Measurements from ENCODE around the gene FOXD4L1. TPM values are rescaled to one million over a fixed set of nuclear protein-coding genes. Genes with fewer than 3 reads are reported as not detected.
"Not testable (repeated sequence)": the region's sequence is repeated elsewhere in the genome, so short reads cannot be mapped to it uniquely, and the experiment has no call there.

Gene FOXD4L1
- total and polyA plus RNA-seq, 9 of the 15 experiments (the other 6 are each of a cell fraction or from before 2014, with no cell fraction given) = 0.06 to 0.47 (median 0.22) TPM; not detected in 2

DNA sequence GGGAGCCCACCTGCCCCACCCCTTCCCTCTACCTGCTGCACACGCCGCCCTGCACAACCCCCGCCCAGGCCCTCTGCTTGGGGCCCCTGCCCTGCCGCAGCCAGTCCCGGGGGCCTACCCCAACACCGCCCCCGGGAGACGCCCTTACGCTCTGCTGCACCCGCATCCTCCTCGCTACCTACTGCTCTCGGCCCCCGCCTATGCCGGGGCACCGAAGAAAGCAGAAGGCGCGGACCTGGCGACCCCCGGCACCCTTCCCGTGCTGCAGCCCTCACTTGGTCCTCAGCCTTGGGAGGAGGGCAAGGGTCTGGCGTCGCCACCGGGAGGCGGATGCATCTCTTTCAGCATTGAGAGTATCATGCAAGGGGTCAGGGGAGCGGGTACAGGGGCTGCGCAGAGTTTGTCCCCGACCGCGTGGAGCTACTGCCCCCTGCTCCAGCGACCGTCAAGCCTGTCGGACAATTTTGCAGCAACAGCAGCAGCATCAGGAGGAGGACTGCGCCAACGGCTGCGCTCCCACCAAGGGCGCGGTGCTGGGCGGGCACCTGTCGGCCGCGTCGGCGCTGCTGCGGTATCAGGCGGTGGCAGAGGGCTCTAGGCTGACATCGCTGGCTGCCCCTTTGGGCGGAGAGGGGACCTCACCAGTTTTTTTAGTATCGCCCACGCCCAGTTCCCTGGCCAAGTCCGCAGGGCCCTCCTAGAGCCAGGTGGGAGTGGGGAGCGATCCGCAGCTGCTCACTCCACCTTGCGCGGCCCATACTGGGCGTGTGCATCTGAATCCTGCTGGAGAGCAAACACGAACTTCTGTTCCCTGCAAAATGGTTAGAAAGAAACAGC, 1.6 kb downstream of the FOXD4L1 start:
- ATAC-seq; H3K79me2 ChIP-seq (ENCODE audit: control insufficient read depth, insufficient read depth, low read length); BruUV-seq (replicated peaks); CTCF ChIA-PET (ENCODE audit: low intra/inter-chr PET ratio); H3K9ac ChIP-seq (ENCODE audit: insufficient read depth in 1 of 2, low read depth in 2 of 2, low read length in 2 of 2); H3K27me3 ChIP-seq (ENCODE audit: control insufficient read depth in 2 of 2, insufficient read depth in 2 of 2, low read length in 2 of 2); POLR2A ChIA-PET; H3K9me1 ChIP-seq (ENCODE audit: control insufficient read depth, insufficient read depth, low read length); H3K4me3 ChIP-seq; H3K27ac ChIP-seq (ENCODE audit: extremely low read depth, low read depth, low read length); FAIRE-seq; H3K4me2 ChIP-seq (ENCODE audit: insufficient read depth, low read length); H3K36me3 ChIP-seq (ENCODE audit: control insufficient read depth, insufficient read depth, low read length); in situ Hi-C loops (cut with MboI); intact Hi-C loops (cut with micrococcal nuclease); H4K20me1 ChIP-seq (replicated peaks; ENCODE audit: control insufficient read depth, insufficient read depth, low read length); H3K9me3 ChIP-seq (replicated peaks; ENCODE audit: control insufficient read depth, insufficient read depth, low read depth, low read length); H2AFZ ChIP-seq (ENCODE audit: low read depth, low read length); DNase-seq (ENCODE audit: extremely low read depth in 1 of 4, low spot score in 3 of 4): not testable (repeated sequence)
- H3K4me1 ChIP-seq (replicated peaks in 1 of 2; ENCODE audit: control insufficient read depth in 2 of 2, insufficient read depth in 2 of 2, low read length in 2 of 2) = peaks cover 2 to 18% of the 10 kb centered on the region in 2 experiments; a peak in 2 of 5 replicates
- 80% methylated on average over 8 of the region's 56 CpGs for WGBS (ENCODE audit: insufficient coverage, low coverage, missing lambda C conversion rate)
- TF ChIP-seq POLR2G (IDR thresholded peaks at IDR 0.05; ENCODE audit: low read depth, low read length) = peak; percentile 36; the same call in 1 of the 2 replicates

DNA sequence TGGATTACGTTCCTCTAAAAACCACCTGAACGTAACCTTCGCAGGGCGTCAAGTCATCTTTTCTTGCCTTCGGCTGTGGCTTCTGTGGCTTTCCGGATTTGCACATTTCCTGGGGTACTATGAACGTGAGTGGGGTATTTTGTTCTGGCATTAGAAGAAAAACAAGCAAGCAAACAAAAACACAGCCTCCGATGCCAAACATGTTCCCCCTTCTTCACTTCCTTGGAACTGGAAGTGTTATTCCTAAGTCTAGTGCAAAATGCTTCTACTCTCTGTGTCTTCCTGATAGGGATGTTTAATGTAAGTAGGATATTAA, 2.2 kb downstream of the FOXD4L1 start:
- H3K27me3 ChIP-seq (ENCODE audit: control insufficient read depth in 2 of 2, insufficient read depth in 2 of 2, low read length in 2 of 2); H3K36me3 ChIP-seq (ENCODE audit: control insufficient read depth, insufficient read depth, low read length); intact Hi-C loops (cut with micrococcal nuclease); ATAC-seq; BruUV-seq (replicated peaks); H3K4me2 ChIP-seq (ENCODE audit: insufficient read depth, low read length); H2AFZ ChIP-seq (ENCODE audit: low read depth, low read length); in situ Hi-C loops (cut with MboI); H3K9ac ChIP-seq (ENCODE audit: insufficient read depth in 1 of 2, low read depth in 2 of 2, low read length in 2 of 2); H3K9me3 ChIP-seq (replicated peaks; ENCODE audit: control insufficient read depth, insufficient read depth, low read depth, low read length); H3K4me3 ChIP-seq; CTCF ChIA-PET (ENCODE audit: low intra/inter-chr PET ratio); H3K79me2 ChIP-seq (ENCODE audit: control insufficient read depth, insufficient read depth, low read length); H3K9me1 ChIP-seq (ENCODE audit: control insufficient read depth, insufficient read depth, low read length); H4K20me1 ChIP-seq (replicated peaks; ENCODE audit: control insufficient read depth, insufficient read depth, low read length); FAIRE-seq; H3K27ac ChIP-seq (ENCODE audit: extremely low read depth, low read depth, low read length); POLR2A ChIA-PET; DNase-seq (ENCODE audit: extremely low read depth in 1 of 4, low spot score in 3 of 4): not testable (repeated sequence)
- H3K4me1 ChIP-seq (replicated peaks in 1 of 2; ENCODE audit: control insufficient read depth in 2 of 2, insufficient read depth in 2 of 2, low read length in 2 of 2) = peaks cover 2 to 18% of the 10 kb centered on the region in 2 experiments; a peak in 2 of 5 replicates
- 65% methylated on average over 6 of the region's 8 CpGs for WGBS (ENCODE audit: insufficient coverage, low coverage, missing lambda C conversion rate)

GRCh38 chr2:113502216-113503093, 4.0 kb downstream of the FOXD4L1 start:
- H3K79me2 ChIP-seq (ENCODE audit: control insufficient read depth, insufficient read depth, low read length); in situ Hi-C loops (cut with MboI); ATAC-seq; H4K20me1 ChIP-seq (replicated peaks; ENCODE audit: control insufficient read depth, insufficient read depth, low read length); H3K36me3 ChIP-seq (ENCODE audit: control insufficient read depth, insufficient read depth, low read length); H3K9me1 ChIP-seq (ENCODE audit: control insufficient read depth, insufficient read depth, low read length); H3K27ac ChIP-seq (ENCODE audit: extremely low read depth, low read depth, low read length); FAIRE-seq; POLR2A ChIA-PET; H3K9me3 ChIP-seq (replicated peaks; ENCODE audit: control insufficient read depth, insufficient read depth, low read depth, low read length); H3K27me3 ChIP-seq (ENCODE audit: control insufficient read depth in 2 of 2, insufficient read depth in 2 of 2, low read length in 2 of 2); CTCF ChIA-PET (ENCODE audit: low intra/inter-chr PET ratio); BruUV-seq (replicated peaks); intact Hi-C loops (cut with micrococcal nuclease); DNase-seq (ENCODE audit: extremely low read depth in 1 of 4, low spot score in 3 of 4): not testable (repeated sequence)
- peak overlapping the region; percentile 49 for H3K4me3 ChIP-seq
- 60% methylated on average over 20 of the region's 73 CpGs for WGBS (ENCODE audit: insufficient coverage, low coverage, missing lambda C conversion rate)
- peak overlapping the region in 1 of 2 experiments; percentile 89; a peak in 2 of 4 replicates for H3K9ac ChIP-seq (ENCODE audit: insufficient read depth in 1 of 2, low read depth in 2 of 2, low read length in 2 of 2)
- H3K4me2 ChIP-seq (ENCODE audit: insufficient read depth, low read length) = peak overlapping the region; percentile 66; the same call in 1 of the 2 replicates
- peak overlapping the region; percentile 84 for H2AFZ ChIP-seq (ENCODE audit: low read depth, low read length)
- peaks cover 2 to 18% of the 10 kb centered on the region in 2 experiments; a peak in 2 of 5 replicates for H3K4me1 ChIP-seq (replicated peaks in 1 of 2; ENCODE audit: control insufficient read depth in 2 of 2, insufficient read depth in 2 of 2, low read length in 2 of 2)

Measured in K562 (cell line).